HEK293 (cell line): ENCODE data around the gene CNTRL.

Experiments used
- CTCF ChIA-PET: fragments of 350-600 bp; formaldehyde crosslinking; extraction: SDS; loops from one replicate; lab custom pipeline; 2021; ENCODE audit warnings: antibody characterized with exemption; lab: Yijun Ruan, JAX
- POLR2A ChIA-PET: fragments of 300-600 bp; formaldehyde crosslinking; extraction: SDS; loops from one replicate; lab custom pipeline; 2020; ENCODE audit warnings: antibody characterized with exemption, inconsistent platforms; lab: Yijun Ruan, JAX
- H3K27ac ChIP-seq: fragments of 200-500 bp; sonication (Bioruptor generic); 2 replicates; pipeline ENCODE4 v1.5.1; 2014; ENCODE audit warnings: low read depth, low read length, control low read depth, inconsistent platforms; ENCODE audit errors: extremely low read depth
- H3K36me3 ChIP-seq, 2 experiments: fragments of 200-500 bp in 1 of 2; sonication (Bioruptor generic) in 1 of 2; 1 replicate in 1 of 2; 2 replicates in 1 of 2; pipeline ENCODE4 v1.5.1; 2014 to 2017; ENCODE audit warnings: inconsistent platforms in 2 of 2, low read length in 2 of 2; ENCODE audit not compliant: control insufficient read depth in 2 of 2, insufficient read depth in 1 of 2
- H3K4me1 ChIP-seq: fragments of 200-500 bp; sonication (Bioruptor generic); 2 replicates; pipeline ENCODE4 v1.5.1; 2014; ENCODE audit warnings: mild to moderate bottlenecking, low read length, inconsistent platforms; ENCODE audit not compliant: control insufficient read depth, insufficient read depth
- H3K4me3 ChIP-seq: 2 replicates; pipeline ENCODE4 v1.5.1; 2011; ENCODE audit warnings: low read depth, mild to moderate bottlenecking, control low read depth, low read length, moderate library complexity
- H3K9me3 ChIP-seq: fragments of 200-500 bp; sonication (Bioruptor generic); 2 replicates; pipeline ENCODE4 v1.5.1; 2014; ENCODE audit warnings: low read depth, low read length, inconsistent platforms; ENCODE audit not compliant: control insufficient read depth, insufficient read depth
- ATF2 ChIP-seq: fragments of 450-650 bp; formaldehyde crosslinking; IDR thresholded peaks from 2 replicates; pipeline ENCODE4 v1.5.1; 2016; ENCODE audit warnings: missing biosample characterization, missing genetic modification characterization, low read depth
- GFI1B ChIP-seq: fragments of 450-650 bp; formaldehyde crosslinking; IDR thresholded peaks from 2 replicates; pipeline ENCODE4 v1.5.1; 2016; ENCODE audit warnings: missing biosample characterization, missing genetic modification characterization
- GLIS1 ChIP-seq: fragments of 450-650 bp; formaldehyde crosslinking; IDR thresholded peaks from 2 replicates; pipeline ENCODE4 v1.5.1; 2016; ENCODE audit warnings: missing biosample characterization, missing genetic modification characterization
- HIC1 ChIP-seq: fragments of 450-650 bp; formaldehyde crosslinking; IDR thresholded peaks from 2 replicates; pipeline ENCODE4 v1.5.1; 2016; ENCODE audit warnings: missing biosample characterization, missing genetic modification characterization
- KLF16 ChIP-seq: fragments of 450-650 bp; formaldehyde crosslinking; IDR thresholded peaks from 2 replicates; pipeline ENCODE4 v1.5.1; 2017; ENCODE audit warnings: missing biosample characterization, missing genetic modification characterization
- KLF7 ChIP-seq: fragments of 450-650 bp; formaldehyde crosslinking; IDR thresholded peaks from 2 replicates; pipeline ENCODE4 v1.5.1; 2016; ENCODE audit warnings: missing biosample characterization, missing genetic modification characterization, borderline replicate concordance
- MYNN ChIP-seq: fragments of 450-650 bp; formaldehyde crosslinking; IDR thresholded peaks from 2 replicates; pipeline ENCODE4 v1.5.1; 2016; ENCODE audit warnings: missing biosample characterization, missing genetic modification characterization, borderline replicate concordance
- REPIN1 ChIP-seq: fragments of 450-650 bp; formaldehyde crosslinking; IDR thresholded peaks from 2 replicates; pipeline ENCODE4 v1.5.1; 2017; ENCODE audit warnings: missing biosample characterization, missing genetic modification characterization, low read depth
- TCF7L2 ChIP-seq: IDR thresholded peaks from 2 replicates; pipeline ENCODE4 v1.6.1; 2011; ENCODE audit warnings: low read depth, mild to moderate bottlenecking, inconsistent platforms, low read length, moderate library complexity, borderline replicate concordance
- ZNF146 ChIP-seq: fragments of 450-650 bp; formaldehyde crosslinking; IDR thresholded peaks from 2 replicates; pipeline ENCODE4 v1.5.1; 2016; ENCODE audit warnings: missing biosample characterization, missing genetic modification characterization
- ZNF221 ChIP-seq: fragments of 450-650 bp; formaldehyde crosslinking; IDR thresholded peaks from 2 replicates; pipeline ENCODE4 v1.5.1; 2017; ENCODE audit warnings: missing biosample characterization, missing genetic modification characterization, borderline replicate concordance
- ZNF24 ChIP-seq: fragments of 450-650 bp; formaldehyde crosslinking; IDR thresholded peaks from 2 replicates; pipeline ENCODE4 v1.5.1; 2016; ENCODE audit warnings: missing biosample characterization, missing genetic modification characterization
- ZNF266 ChIP-seq: fragments of 450-650 bp; formaldehyde crosslinking; IDR thresholded peaks from 2 replicates; pipeline ENCODE4 v1.5.1; 2016; ENCODE audit warnings: missing biosample characterization, missing genetic modification characterization, low read depth
- ZNF274 ChIP-seq, 2 experiments: fragments of 200-500 bp in 1 of 2; fragments of 450-650 bp in 1 of 2; sonication (Bioruptor generic) in 1 of 2; formaldehyde crosslinking in 1 of 2; IDR thresholded peaks; 2 replicates each; pipeline versions ENCODE4 v1.5.1 to v1.6.1; 2014 to 2016; ENCODE audit warnings: borderline replicate concordance in 1 of 2, inconsistent platforms in 1 of 2, low read length in 1 of 2, missing biosample characterization in 1 of 2, missing genetic modification characterization in 1 of 2
- ZNF324 ChIP-seq: fragments of 450-650 bp; formaldehyde crosslinking; IDR thresholded peaks from 2 replicates; pipeline ENCODE4 v1.5.1; 2016; ENCODE audit warnings: missing biosample characterization, missing genetic modification characterization
- ZNF335 ChIP-seq: fragments of 450-650 bp; formaldehyde crosslinking; conservative IDR thresholded peaks from 2 replicates; pipeline ENCODE4 v1.5.1; 2016; ENCODE audit warnings: missing biosample characterization, missing genetic modification characterization
- ZNF354C ChIP-seq: fragments of 450-650 bp; formaldehyde crosslinking; IDR thresholded peaks from 2 replicates; pipeline ENCODE4 v1.5.1; 2016; ENCODE audit warnings: missing biosample characterization, missing genetic modification characterization, low read depth, borderline replicate concordance
- ZNF416 ChIP-seq: fragments of 450-650 bp; formaldehyde crosslinking; IDR thresholded peaks from 2 replicates; pipeline ENCODE4 v1.5.1; 2016; ENCODE audit warnings: missing biosample characterization, missing genetic modification characterization
- ZNF423 ChIP-seq: fragments of 450-650 bp; formaldehyde crosslinking; IDR thresholded peaks from 2 replicates; pipeline ENCODE4 v1.5.1; 2016; ENCODE audit warnings: missing biosample characterization, missing genetic modification characterization
- ZNF449 ChIP-seq: fragments of 450-650 bp; formaldehyde crosslinking; IDR thresholded peaks from 2 replicates; pipeline ENCODE4 v1.5.1; 2017; ENCODE audit warnings: missing biosample characterization, mild to moderate bottlenecking, missing genetic modification characterization, moderate library complexity
- ZNF514 ChIP-seq: fragments of 450-650 bp; formaldehyde crosslinking; IDR thresholded peaks from 2 replicates; pipeline ENCODE4 v1.5.1; 2016; ENCODE audit warnings: missing biosample characterization, missing genetic modification characterization
- ZNF600 ChIP-seq: fragments of 450-650 bp; formaldehyde crosslinking; IDR thresholded peaks from 2 replicates; pipeline ENCODE4 v1.5.1; 2016; ENCODE audit warnings: missing biosample characterization, missing genetic modification characterization
- ZNF629 ChIP-seq: fragments of 450-650 bp; formaldehyde crosslinking; IDR thresholded peaks from 2 replicates; pipeline ENCODE4 v1.5.1; 2017; ENCODE audit warnings: missing biosample characterization, missing genetic modification characterization
- ZNF792 ChIP-seq: fragments of 450-650 bp; formaldehyde crosslinking; IDR thresholded peaks from 2 replicates; pipeline ENCODE4 v1.5.1; 2016; ENCODE audit warnings: missing biosample characterization, missing genetic modification characterization
- ZNF843 ChIP-seq: fragments of 450-650 bp; formaldehyde crosslinking; IDR thresholded peaks from 2 replicates; pipeline ENCODE4 v1.5.1; 2016; ENCODE audit warnings: missing biosample characterization, missing genetic modification characterization

CNTRL gene

GRCh38 chr9:121066850-121067249, 7.9 kb upstream of the CNTRL start:
- ChIA-PET POLR2A (no interaction called here), CTCF (interaction anchor here (0.6 to 0.7 kb wide), 4 partner anchors 10 to 420 kb away, joined by 3 to 5 read pairs (median 4); no protein-coding TSS in a partner anchor)
- Histone ChIP-seq H3K27ac (no peak overlapping the region), H3K4me1 (no peaks in the 10 kb centered on the region), H3K36me3 (no peaks in the 10 kb centered on the region), H3K4me3 (no peak overlapping the region), H3K9me3 (no peaks in the 10 kb centered on the region)
- TF ChIP-seq ZNF221, result no peak
- TF ChIP-seq ZNF600 (tag by site-specific recombination), result no peak
- TF ChIP-seq KLF16, result no peak
- no peak for TF ChIP-seq ZNF843 (tag by site-specific recombination)
- TF ChIP-seq KLF7 (tag by site-specific recombination), result no peak
- TF ChIP-seq ZNF423 (tag by site-specific recombination), result no peak
- no peak for TF ChIP-seq GLIS1 (tag by site-specific recombination)
- no peak for TF ChIP-seq ZNF266 (tag by site-specific recombination)
- TF ChIP-seq ZNF792 (tag by site-specific recombination), result no peak
- TF ChIP-seq REPIN1 (tag by site-specific recombination), result no peak
- no peak for TF ChIP-seq ZNF324 (tag by site-specific recombination)

- CTCF ChIA-PET, result interaction anchor here (0.6 kb wide), 3 partner anchors 9 to 86 kb away, joined by 3 to 5 read pairs (median 3); no protein-coding TSS in a partner anchor
- Histone ChIP-seq H3K9me3 (no peaks in the 10 kb centered on the region), H3K27ac (no peak overlapping the region), H3K36me3 (no peaks in the 10 kb centered on the region), H3K4me3 (no peak overlapping the region), H3K4me1 (no peaks in the 10 kb centered on the region)
- TF ChIP-seq ZNF354C (tag by site-specific recombination) (no peak), ZNF449 (tag by site-specific recombination) (no peak), ZNF514 (no peak), ZNF629 (tag by site-specific recombination) (no peak), ZNF416 (no peak), ZNF146 (tag by site-specific recombination) (no peak)
- POLR2A ChIA-PET, result no interaction called here
These were observed 7.1 kb upstream of the CNTRL start for GRCh38 chr9:121067640-121068039.

GRCh38 chr9:121069396-121069795, 5.4 kb upstream of the CNTRL start:
- H3K4me1 ChIP-seq, result peaks cover 2% of the 10 kb centered on the region; the same call in 1 of the 2 replicates
- ChIA-PET CTCF (interaction anchor here (0.7 kb wide), 1 partner anchor 86 kb away, joined by 3 read pairs; no protein-coding TSS in a partner anchor), POLR2A (no interaction called here)
- H3K27ac ChIP-seq, result no peak overlapping the region
- H3K4me3 ChIP-seq, result no peak overlapping the region
- H3K9me3 ChIP-seq, result no peaks in the 10 kb centered on the region
- TF ChIP-seq TCF7L2 (no peak), ZNF335 (no peak), HIC1 (tag by site-specific recombination) (no peak), ATF2 (tag by site-specific recombination) (no peak), ZNF24 (tag by site-specific recombination) (no peak), GFI1B (tag by site-specific recombination) (no peak), ZNF274 (IDR thresholded peaks at IDR 0.05; ENCODE audit: low read length) (no peak), ZNF274 (tag by site-specific recombination; IDR thresholded peaks at IDR 0.05; ENCODE audit: borderline replicate concordance) (no peak), MYNN (tag by site-specific recombination) (no peak)
- no peaks in the 10 kb centered on the region for H3K36me3 ChIP-seq
